Naive thymus-derived CD8-positive, alpha-beta T cell (primary cell): ENCODE measurements around the gene CHST15. TPM values are rescaled to one million over a fixed set of nuclear protein-coding genes. Genes with fewer than 3 reads are reported as not detected.

Source experiments
- ATAC-seq, 2 donors: fragments of 150-1000 bp; cut with Tn5 transposase in 1 of 2; sonication (Bioruptor Pico), chemical (Tn5 transposase) in 1 of 2; 1 replicate in 1 of 2; 2 replicates in 1 of 2; pipeline ENCODE4 v1.10.0; 2021; ENCODE audit warnings: mild to moderate bottlenecking in 2 of 2, moderate library complexity in 2 of 2
- POLR2A ChIA-PET: fragments of 350-600 bp; sonication (Branson Sonifier 250); formaldehyde crosslinking; loops from one replicate; lab custom pipeline; 2021; ENCODE audit warnings: antibody characterized with exemption; lab: Charles Lee
- DNase-seq, 10 donors: peaks; one replicate each; pipeline versions ENCODE4 v3.0.0 to v3.0.0-alpha.2; 2020 to 2022
- H3K27ac Mint-ChIP-seq, 10 donors: one replicate each; pipeline ENCODE4 v1.8.0; 2020 to 2022; ENCODE audit warnings: mild to moderate bottlenecking in 10 of 10, mixed read lengths in 10 of 10, moderate library complexity in 4 of 10, inconsistent platforms in 1 of 10
- H3K27me3 Mint-ChIP-seq, 5 donors: one replicate each; pipeline ENCODE4 v1.8.0; 2021 to 2022; ENCODE audit warnings: mixed read lengths in 5 of 5
- H3K36me3 Mint-ChIP-seq, 3 donors: one replicate each; pipeline ENCODE4 v1.8.0; 2020 to 2022; ENCODE audit warnings: mixed read lengths in 3 of 3, mild to moderate bottlenecking in 2 of 3, inconsistent platforms in 1 of 3
- H3K4me1 Mint-ChIP-seq, 4 donors: one replicate each; pipeline ENCODE4 v1.8.0; 2021 to 2022; ENCODE audit warnings: mixed read lengths in 4 of 4
- H3K4me3 Mint-ChIP-seq, 10 donors: one replicate each; pipeline ENCODE4 v1.8.0; 2020 to 2022; ENCODE audit warnings: mild to moderate bottlenecking in 10 of 10, mixed read lengths in 10 of 10, moderate library complexity in 6 of 10, inconsistent platforms in 1 of 10
- H3K9me3 Mint-ChIP-seq, 9 donors: one replicate each; pipeline ENCODE4 v1.8.0; 2020 to 2022; ENCODE audit warnings: mixed read lengths in 9 of 9, mild to moderate bottlenecking in 3 of 9, inconsistent platforms in 1 of 9, moderate library complexity in 1 of 9
- polyA plus RNA-seq, 3 donors: library from polyadenylated mRNA; unstranded; fragments of 300-500 nt; fragmentation: Illumina TruSeq; gene quantifications; one replicate each; pipeline ENCODE4 v1.2.3, GENCODE V29; 2021
- total RNA-seq, 8 experiments: library from RNA in 2 of 8; stranded (reverse) in 2 of 8; gene quantifications; one replicate each; pipeline ENCODE4 v1.2.3 and lab custom pipeline; 2021 to 2026

The CHST15 gene
- total and polyA plus RNA-seq, 5 experiments from 2014 or later: 0.05 to 2.4 (median 1.1) TPM; not detected in 1

- Mint-ChIP-seq H3K4me1 (no peaks in the 10 kb centered on the region), H3K27me3 (peaks cover 0 to 15% (median 1%) of the 10 kb centered on the region in 5 donors), H3K36me3 (no peaks in the 10 kb centered on the region), H3K9me3 (no peaks in the 10 kb centered on the region), H3K4me3 (no peak overlapping the region), H3K27ac (no peak overlapping the region)
- POLR2A ChIA-PET: interaction anchor here (0.6 kb wide), 1 partner anchor 45 kb away, joined by 3 read pairs; no protein-coding TSS in a partner anchor
- DNase-seq: peak in 1 of 10 donors; percentile 56
- no peak for ATAC-seq
Observed at GRCh38 chr10:124128811-124129145, 35.4 kb upstream of the CHST15 start.

GRCh38 chr10:124127965-124128810 is 34.8 kb upstream of the CHST15 start:
- H3K4me1 Mint-ChIP-seq: no peaks in the 10 kb centered on the region
- POLR2A ChIA-PET: interaction anchor here (0.6 kb wide), 1 partner anchor 45 kb away, joined by 3 read pairs; no protein-coding TSS in a partner anchor
- H3K27ac Mint-ChIP-seq: no peak overlapping the region
- peaks cover 0 to 15% (median 1%) of the 10 kb centered on the region in 5 donors for H3K27me3 Mint-ChIP-seq
- DNase-seq (peak in 1 of 10 donors; percentile 23), ATAC-seq (no peak)
- H3K36me3 Mint-ChIP-seq: no peaks in the 10 kb centered on the region
- H3K9me3 Mint-ChIP-seq: no peaks in the 10 kb centered on the region
- H3K4me3 Mint-ChIP-seq: no peak overlapping the region

GRCh38 chr10:124127563-124127962 is 34.2 kb upstream of the CHST15 start:
- Mint-ChIP-seq H3K27ac (no peak overlapping the region), H3K9me3 (no peaks in the 10 kb centered on the region), H3K27me3 (peaks cover 0 to 9% (median 0%) of the 10 kb centered on the region in 5 donors), H3K4me1 (peaks cover 0 to 1% (median 0%) of the 10 kb centered on the region in 4 donors), H3K4me3 (no peak overlapping the region), H3K36me3 (no peaks in the 10 kb centered on the region)
- POLR2A ChIA-PET: no interaction called here
- DNase-seq (peak in 1 of 10 donors; percentile 52), ATAC-seq (no peak)

GRCh38 chr10:124126983-124127385 is 33.6 kb upstream of the CHST15 start:
- peak in 1 of 10 donors; percentile 30 for DNase-seq
- Mint-ChIP-seq H3K27me3 (peaks cover 0 to 9% (median 0%) of the 10 kb centered on the region in 5 donors), H3K9me3 (no peaks in the 10 kb centered on the region), H3K36me3 (no peaks in the 10 kb centered on the region), H3K4me1 (peaks cover 0 to 2% (median 0%) of the 10 kb centered on the region in 4 donors), H3K4me3 (no peak overlapping the region), H3K27ac (no peak overlapping the region)
- POLR2A ChIA-PET: no interaction called here
- ATAC-seq: no peak

- POLR2A ChIA-PET: no interaction called here
- ATAC-seq (no peak), DNase-seq (peak in 1 of 10 donors; percentile 26)
- Mint-ChIP-seq H3K9me3 (no peaks in the 10 kb centered on the region), H3K36me3 (no peaks in the 10 kb centered on the region), H3K27me3 (peaks cover 0 to 8% (median 0%) of the 10 kb centered on the region in 5 donors), H3K27ac (no peak overlapping the region), H3K4me3 (no peak overlapping the region), H3K4me1 (peaks cover 0 to 2% (median 0%) of the 10 kb centered on the region in 4 donors)
Observed at GRCh38 chr10:124126145-124126982, 33.0 kb upstream of the CHST15 start.

- Mint-ChIP-seq H3K4me3 (no peak overlapping the region), H3K27ac (no peak overlapping the region), H3K4me1 (peaks cover 0 to 2% (median 0%) of the 10 kb centered on the region in 4 donors), H3K9me3 (no peaks in the 10 kb centered on the region), H3K27me3 (no peaks in the 10 kb centered on the region), H3K36me3 (no peaks in the 10 kb centered on the region)
- ATAC-seq: no peak
- POLR2A ChIA-PET: no interaction called here
- DNase-seq: no peak
Observed at GRCh38 chr10:124125305-124126116, 32.1 kb upstream of the CHST15 start.

- DNase-seq: no peak
- Mint-ChIP-seq H3K27ac (no peak overlapping the region), H3K4me3 (no peak overlapping the region), H3K36me3 (no peaks in the 10 kb centered on the region), H3K9me3 (no peaks in the 10 kb centered on the region), H3K4me1 (peaks cover 0 to 2% (median 0%) of the 10 kb centered on the region in 4 donors), H3K27me3 (no peaks in the 10 kb centered on the region)
- POLR2A ChIA-PET: no interaction called here
- ATAC-seq: no peak
Observed at GRCh38 chr10:124124769-124125161, 31.4 kb upstream of the CHST15 start.

GRCh38 chr10:124124123-124124768 is 30.8 kb upstream of the CHST15 start:
- Mint-ChIP-seq H3K36me3 (no peaks in the 10 kb centered on the region), H3K4me3 (no peak overlapping the region), H3K4me1 (peaks cover 0 to 2% (median 0%) of the 10 kb centered on the region in 4 donors), H3K27me3 (no peaks in the 10 kb centered on the region), H3K27ac (no peak overlapping the region), H3K9me3 (no peaks in the 10 kb centered on the region)
- no peak for DNase-seq
- POLR2A ChIA-PET: no interaction called here
- peak in 1 of 2 donors; percentile 69 for ATAC-seq

GRCh38 chr10:124123156-124123555 is 29.8 kb upstream of the CHST15 start:
- DNase-seq (no peak), ATAC-seq (no peak)
- Mint-ChIP-seq H3K4me1 (peaks cover 0 to 8% (median 0%) of the 10 kb centered on the region in 4 donors), H3K9me3 (no peaks in the 10 kb centered on the region), H3K27me3 (no peaks in the 10 kb centered on the region), H3K4me3 (no peak overlapping the region), H3K36me3 (no peaks in the 10 kb centered on the region), H3K27ac (no peak overlapping the region)
- POLR2A ChIA-PET: no interaction called here

- no peaks in the 10 kb centered on the region for H3K36me3 Mint-ChIP-seq
- no peaks in the 10 kb centered on the region for H3K27me3 Mint-ChIP-seq
- ATAC-seq: no peak
Observed at GRCh38 chr10:124122211-124122610, 28.8 kb upstream of the CHST15 start.

GRCh38 chr10:124120410-124121061 is 27.1 kb upstream of the CHST15 start:
- H3K9me3 Mint-ChIP-seq: no peaks in the 10 kb centered on the region
- no peaks in the 10 kb centered on the region for H3K36me3 Mint-ChIP-seq
- DNase-seq (peak in 1 of 10 donors; percentile 11), ATAC-seq (no peak)
- no peak overlapping the region for H3K27ac Mint-ChIP-seq
- peaks cover 0 to 18% (median 0%) of the 10 kb centered on the region in 4 donors for H3K4me1 Mint-ChIP-seq
- POLR2A ChIA-PET: no interaction called here
- H3K4me3 Mint-ChIP-seq: no peak overlapping the region
- H3K27me3 Mint-ChIP-seq: no peaks in the 10 kb centered on the region

More at GRCh38 chr10:124122211-124122610, 28.8 kb upstream of the CHST15 start:
- H3K9me3 Mint-ChIP-seq: no peaks in the 10 kb centered on the region
- DNase-seq: no peak
- POLR2A ChIA-PET: no interaction called here
- H3K4me3 Mint-ChIP-seq: no peak overlapping the region
- H3K27ac Mint-ChIP-seq: no peak overlapping the region
- H3K4me1 Mint-ChIP-seq: peaks cover 0 to 9% (median 0%) of the 10 kb centered on the region in 4 donors
